ENCODE measurements around the gene PGBD5.

The PGBD5 gene

DNA sequence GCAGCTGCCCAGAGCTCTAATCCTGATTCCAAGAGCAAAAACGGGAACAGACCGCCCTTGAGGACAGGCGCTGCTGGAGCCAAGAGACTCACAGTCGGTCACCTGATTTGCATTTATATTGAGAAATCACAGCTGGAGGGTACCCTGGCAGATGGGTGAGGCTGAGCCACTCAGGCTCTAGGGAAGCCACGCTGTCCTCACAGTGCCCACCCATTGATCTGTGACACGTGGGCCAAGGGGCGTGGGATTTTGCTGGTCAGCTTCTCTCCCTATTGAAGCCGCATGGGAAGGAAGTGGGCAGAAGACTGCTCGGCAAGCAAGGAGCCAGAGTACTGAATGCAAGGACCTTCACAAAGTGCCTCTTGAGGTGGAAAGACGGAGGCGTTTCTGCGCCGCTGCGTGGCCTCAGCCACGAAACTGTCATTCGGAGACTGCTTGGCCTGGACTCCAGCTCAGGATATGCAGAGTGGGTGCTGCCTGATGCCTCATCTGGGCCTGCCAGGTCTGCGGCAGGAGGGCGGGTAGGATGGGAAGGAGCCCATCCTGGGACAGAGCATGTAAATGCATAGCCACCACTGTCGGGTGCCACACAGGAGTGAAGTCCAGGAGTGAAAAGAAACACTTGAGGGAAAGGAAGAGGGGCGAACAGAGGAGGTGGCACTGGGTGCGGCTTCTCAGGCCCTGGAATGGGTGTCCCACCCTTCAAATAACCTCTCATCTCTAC lies 139.8 kb downstream of the PGBD5 start:
- no peak overlapping the region for H3K4me3 ChIP-seq (ENCODE audit: low read depth in 1 of 2, low read length in 1 of 2)
- H3K27ac ChIP-seq = no peak overlapping the region
- peaks cover 9% of the 10 kb centered on the region for H3K36me3 ChIP-seq
- no peaks in the 10 kb centered on the region for H3K4me1 ChIP-seq (ENCODE audit: control insufficient read depth in 1 of 2, insufficient read depth in 1 of 2, low read depth in 1 of 2, low read length in 1 of 2)
- H3K9me3 ChIP-seq = no peaks in the 10 kb centered on the region
- no peak for TF ChIP-seq CTCF (IDR thresholded peaks at IDR 0.05)
- peaks cover 11% of the 10 kb centered on the region for H3K27me3 ChIP-seq

DNA sequence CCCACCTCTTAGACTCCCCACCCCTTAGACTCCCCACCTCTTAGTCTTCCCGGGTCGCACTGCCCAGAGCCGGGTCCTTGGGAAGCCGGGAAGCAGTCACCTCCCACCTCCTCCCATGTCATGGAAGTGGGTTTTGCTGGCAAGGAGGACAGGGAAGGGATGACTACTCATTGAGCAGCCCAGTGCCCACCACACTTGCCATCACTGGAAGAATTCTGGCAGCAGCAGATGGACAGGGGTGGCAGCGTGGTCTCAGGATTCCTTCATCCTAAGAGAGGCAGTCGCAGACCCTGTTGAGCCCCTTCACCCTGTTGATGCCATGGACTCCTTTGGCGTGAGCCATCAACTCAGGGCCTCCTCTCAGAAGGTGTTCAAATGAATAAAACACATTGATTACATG lies 140.8 kb downstream of the PGBD5 start:
- no peak for TF ChIP-seq CTCF (IDR thresholded peaks at IDR 0.05)
- H3K27ac ChIP-seq = no peak overlapping the region
- H3K36me3 ChIP-seq = peaks cover 19% of the 10 kb centered on the region
- no peak overlapping the region for H3K4me3 ChIP-seq (ENCODE audit: low read depth in 1 of 2, low read length in 1 of 2)
- no peaks in the 10 kb centered on the region for H3K9me3 ChIP-seq
- peaks cover 5% of the 10 kb centered on the region for H3K27me3 ChIP-seq
- H3K4me1 ChIP-seq (ENCODE audit: control insufficient read depth in 1 of 2, insufficient read depth in 1 of 2, low read depth in 1 of 2, low read length in 1 of 2) = no peaks in the 10 kb centered on the region

- no peak for TF ChIP-seq CTCF (IDR thresholded peaks at IDR 0.05)
- H3K27me3 ChIP-seq = peaks cover 1% of the 10 kb centered on the region
- H3K9me3 ChIP-seq = no peaks in the 10 kb centered on the region
- peaks cover 24% of the 10 kb centered on the region for H3K36me3 ChIP-seq
- no peaks in the 10 kb centered on the region for H3K4me1 ChIP-seq (ENCODE audit: control insufficient read depth in 1 of 2, insufficient read depth in 1 of 2, low read depth in 1 of 2, low read length in 1 of 2)
- H3K27ac ChIP-seq = no peak overlapping the region
- H3K4me3 ChIP-seq (ENCODE audit: low read depth in 1 of 2, low read length in 1 of 2) = no peak overlapping the region
Observed at GRCh38 chr1:230284891-230285290, 141.2 kb downstream of the PGBD5 start.

GRCh38 chr1:230283678-230284077 lies 142.5 kb downstream of the PGBD5 start:
- no peak overlapping the region for H3K4me3 ChIP-seq (ENCODE audit: low read depth in 1 of 2, low read length in 1 of 2)
- H3K27ac ChIP-seq = no peak overlapping the region
- peaks cover 36% of the 10 kb centered on the region for H3K36me3 ChIP-seq
- H3K4me1 ChIP-seq (ENCODE audit: control insufficient read depth in 1 of 2, insufficient read depth in 1 of 2, low read depth in 1 of 2, low read length in 1 of 2) = no peaks in the 10 kb centered on the region
- no peaks in the 10 kb centered on the region for H3K9me3 ChIP-seq
- no peak for TF ChIP-seq CTCF (IDR thresholded peaks at IDR 0.05)
- no peaks in the 10 kb centered on the region for H3K27me3 ChIP-seq

- no peak overlapping the region for H3K27ac ChIP-seq
- TF ChIP-seq CTCF (IDR thresholded peaks at IDR 0.05) = no peak
- H3K9me3 ChIP-seq = no peaks in the 10 kb centered on the region
- no peaks in the 10 kb centered on the region for H3K27me3 ChIP-seq
- peaks cover 48% of the 10 kb centered on the region for H3K36me3 ChIP-seq
- no peak overlapping the region for H3K4me3 ChIP-seq (ENCODE audit: low read depth in 1 of 2, low read length in 1 of 2)
- no peaks in the 10 kb centered on the region for H3K4me1 ChIP-seq (ENCODE audit: control insufficient read depth in 1 of 2, insufficient read depth in 1 of 2, low read depth in 1 of 2, low read length in 1 of 2)
Observed at GRCh38 chr1:230282157-230282556, 144.0 kb downstream of the PGBD5 start.

Data from neutrophil (primary cell).